ENCODE results near the gene SH3RF3. TPM values are rescaled to one million over a fixed set of nuclear protein-coding genes. Genes with fewer than 3 reads are reported as not detected.

The SH3RF3 gene
- total RNA-seq, 1 donor from 2014 or later, result 7.4 TPM

DNA sequence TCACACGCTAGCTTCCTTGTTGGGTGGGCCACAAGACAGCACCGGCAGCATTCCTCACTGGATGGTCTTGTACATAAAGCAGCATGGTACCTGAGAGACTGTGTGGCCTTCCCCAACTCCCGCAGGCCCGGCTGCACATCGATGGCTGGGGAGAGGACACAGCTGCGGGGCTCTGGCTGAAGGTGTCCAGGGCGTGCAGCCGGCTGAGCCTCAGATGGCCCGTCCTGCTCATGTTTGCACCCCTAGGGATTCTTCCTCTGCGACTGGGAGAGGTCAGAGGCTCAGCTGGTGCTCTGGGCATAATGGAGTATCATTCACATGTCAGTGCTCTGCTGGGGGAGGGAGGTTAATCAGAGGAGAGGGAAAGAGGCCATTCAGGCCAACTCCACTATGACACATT lies 276.9 kb downstream of the SH3RF3 start:
- DNase-seq (no peak), ATAC-seq (no peak)
- TF ChIP-seq, protein P1, sequence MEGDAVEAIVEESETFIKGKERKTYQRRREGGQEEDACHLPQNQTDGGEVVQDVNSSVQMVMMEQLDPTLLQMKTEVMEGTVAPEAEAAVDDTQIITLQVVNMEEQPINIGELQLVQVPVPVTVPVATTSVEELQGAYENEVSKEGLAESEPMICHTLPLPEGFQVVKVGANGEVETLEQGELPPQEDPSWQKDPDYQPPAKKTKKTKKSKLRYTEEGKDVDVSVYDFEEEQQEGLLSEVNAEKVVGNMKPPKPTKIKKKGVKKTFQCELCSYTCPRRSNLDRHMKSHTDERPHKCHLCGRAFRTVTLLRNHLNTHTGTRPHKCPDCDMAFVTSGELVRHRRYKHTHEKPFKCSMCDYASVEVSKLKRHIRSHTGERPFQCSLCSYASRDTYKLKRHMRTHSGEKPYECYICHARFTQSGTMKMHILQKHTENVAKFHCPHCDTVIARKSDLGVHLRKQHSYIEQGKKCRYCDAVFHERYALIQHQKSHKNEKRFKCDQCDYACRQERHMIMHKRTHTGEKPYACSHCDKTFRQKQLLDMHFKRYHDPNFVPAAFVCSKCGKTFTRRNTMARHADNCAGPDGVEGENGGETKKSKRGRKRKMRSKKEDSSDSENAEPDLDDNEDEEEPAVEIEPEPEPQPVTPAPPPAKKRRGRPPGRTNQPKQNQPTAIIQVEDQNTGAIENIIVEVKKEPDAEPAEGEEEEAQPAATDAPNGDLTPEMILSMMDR (IDR thresholded peaks at IDR 0.05), result no peak
- no peaks in the 10 kb centered on the region for H3K27me3 ChIP-seq
- H3K4me1 ChIP-seq, result no peaks in the 10 kb centered on the region
- no peaks in the 10 kb centered on the region for H3K9me3 ChIP-seq
- H3K36me3 ChIP-seq, result no peaks in the 10 kb centered on the region
- no peak overlapping the region for H3K4me3 ChIP-seq
- no peak overlapping the region for H3K27ac ChIP-seq
- intact Hi-C loops (cut with DNase I), result no loop called here

- H3K4me3 ChIP-seq, result no peak overlapping the region
- no peak for DNase-seq
- no peaks in the 10 kb centered on the region for H3K36me3 ChIP-seq
- H3K27me3 ChIP-seq, result no peaks in the 10 kb centered on the region
- intact Hi-C loops (cut with DNase I), result no loop called here
- TF ChIP-seq, protein P1 (IDR thresholded peaks at IDR 0.05), result no peak
- H3K4me1 ChIP-seq, result no peaks in the 10 kb centered on the region
- no peak for ATAC-seq
- H3K27ac ChIP-seq, result no peak overlapping the region
- no peaks in the 10 kb centered on the region for H3K9me3 ChIP-seq
These were observed 277.3 kb downstream of the SH3RF3 start for GRCh38 chr2:109406301-109406700.

DNA sequence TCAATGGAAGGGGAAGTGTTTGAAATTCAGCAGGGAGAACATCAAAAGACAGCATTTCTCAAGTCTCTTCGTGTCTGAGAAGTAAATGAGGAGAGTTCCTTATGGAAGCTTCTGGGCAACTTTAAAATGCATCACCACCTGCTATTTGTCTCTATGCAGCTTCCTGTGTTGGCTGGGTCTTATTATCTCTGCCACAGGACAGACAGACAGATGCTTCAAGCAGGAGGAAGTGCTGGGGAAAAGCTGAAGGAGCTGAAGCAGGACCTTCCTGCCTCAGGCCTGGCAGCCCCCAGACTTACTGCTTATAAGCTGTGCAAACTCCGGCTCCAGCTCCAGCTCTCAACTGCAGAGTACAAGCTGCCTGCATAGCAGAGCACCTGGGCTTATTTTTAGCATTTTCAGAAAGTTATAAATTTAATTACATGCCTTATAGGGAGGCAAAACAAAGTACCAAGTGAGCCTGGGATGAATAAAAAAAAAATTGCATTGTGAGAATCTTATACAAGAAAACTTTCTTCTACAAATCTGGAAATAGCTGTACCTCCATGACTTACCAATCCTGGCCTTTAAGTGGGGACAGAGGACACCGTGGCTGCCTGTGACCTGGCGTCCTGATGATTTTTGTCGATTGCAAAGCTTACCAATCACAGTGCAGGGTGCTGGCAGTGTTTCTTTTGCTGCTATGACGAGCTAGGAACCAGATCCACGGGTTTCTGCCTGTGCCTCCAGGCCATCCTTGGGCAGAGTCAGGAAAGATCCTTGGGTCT lies 278.5 kb downstream of the SH3RF3 start:
- ATAC-seq, result no peak
- no peaks in the 10 kb centered on the region for H3K27me3 ChIP-seq
- no peak overlapping the region for H3K4me3 ChIP-seq
- intact Hi-C loops (cut with DNase I), result no loop called here
- TF ChIP-seq, protein P1 (IDR thresholded peaks at IDR 0.05), result no peak
- no peaks in the 10 kb centered on the region for H3K9me3 ChIP-seq
- no peak overlapping the region for H3K27ac ChIP-seq
- no peak for DNase-seq
- no peaks in the 10 kb centered on the region for H3K4me1 ChIP-seq
- no peaks in the 10 kb centered on the region for H3K36me3 ChIP-seq

DNA sequence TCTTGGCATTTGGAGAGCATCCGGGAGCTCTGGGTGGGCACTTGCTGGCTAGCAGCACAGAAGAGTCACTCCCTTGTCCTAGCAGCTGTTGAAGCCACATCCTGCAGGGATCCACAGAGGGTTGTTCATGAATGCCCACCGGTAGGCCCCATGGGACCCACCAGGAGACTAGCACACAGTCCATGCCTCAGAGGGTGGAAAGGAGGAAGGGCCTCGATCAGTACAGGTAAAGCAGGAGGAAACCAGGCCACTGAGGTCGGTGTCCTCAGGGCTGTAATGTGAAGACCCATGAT lies 279.0 kb downstream of the SH3RF3 start:
- Histone ChIP-seq H3K36me3 (no peaks in the 10 kb centered on the region), H3K4me1 (no peaks in the 10 kb centered on the region), H3K27ac (no peak overlapping the region), H3K4me3 (no peak overlapping the region), H3K9me3 (no peaks in the 10 kb centered on the region), H3K27me3 (no peaks in the 10 kb centered on the region)
- DNase-seq (no peak), ATAC-seq (no peak)
- TF ChIP-seq, protein P1 (IDR thresholded peaks at IDR 0.05), result no peak
- intact Hi-C loops (cut with DNase I), result no loop called here

DNA sequence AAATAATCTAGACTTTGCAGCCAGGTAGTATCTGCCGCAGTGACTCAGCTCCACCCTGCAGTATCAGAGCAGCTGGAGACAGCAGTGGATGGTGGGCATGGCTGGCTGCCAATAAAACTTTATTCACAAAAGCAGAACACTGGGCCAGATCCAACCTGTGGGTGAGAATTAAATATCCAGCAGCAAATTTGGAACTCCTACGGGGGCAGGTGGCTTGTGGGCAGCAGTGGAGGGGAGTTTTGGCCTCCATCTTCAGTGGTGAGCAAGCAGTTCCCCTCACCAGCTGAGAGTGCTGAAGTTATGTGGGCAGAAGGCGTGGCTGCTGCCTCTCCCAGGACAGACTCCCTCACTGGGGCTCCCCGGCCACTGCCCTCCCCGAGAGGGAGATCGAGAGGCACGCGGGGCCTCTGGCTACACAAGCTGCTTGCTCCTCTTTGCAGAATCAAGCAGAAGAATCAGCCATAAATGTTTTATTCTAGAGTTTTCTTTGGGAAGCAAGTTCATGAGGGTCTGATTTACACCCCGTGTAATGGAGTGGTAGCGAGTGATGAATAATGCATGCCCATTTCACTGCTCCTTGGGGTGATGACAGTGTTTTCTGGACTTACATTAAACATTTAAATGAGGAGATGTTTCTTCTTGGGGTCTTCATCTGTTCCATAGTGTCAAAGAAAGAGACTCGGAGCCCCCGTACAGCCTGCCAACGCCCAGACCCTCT lies 280.5 kb downstream of the SH3RF3 start:
- intact Hi-C loops (cut with DNase I), result no loop called here
- Histone ChIP-seq H3K27me3 (no peaks in the 10 kb centered on the region), H3K4me1 (no peaks in the 10 kb centered on the region), H3K4me3 (no peak overlapping the region), H3K36me3 (no peaks in the 10 kb centered on the region), H3K9me3 (no peaks in the 10 kb centered on the region), H3K27ac (no peak overlapping the region)
- no peak for DNase-seq
- TF ChIP-seq, protein P1 (IDR thresholded peaks at IDR 0.05), result no peak
- no peak for ATAC-seq
